ENCODE measurements around the gene ACSF2. TPM values are rescaled to one million over a fixed set of nuclear protein-coding genes. Genes with fewer than 3 reads are reported as not detected.

Gene ACSF2
- total and polyA plus RNA-seq, 2 donors (not counting 3 experiments of a cell fraction or from before 2014, with no cell fraction given), result 33.2 to 37.2 TPM

GRCh38 chr17:50501054-50501453 lies 75.0 kb downstream of the ACSF2 start:
- H3K27ac ChIP-seq (ENCODE audit: insufficient read depth, low read depth, low read length), result no peak overlapping the region
- no peaks in the 10 kb centered on the region for H3K36me3 ChIP-seq (ENCODE audit: control insufficient read depth in 2 of 2, extremely low read depth in 1 of 2, insufficient read depth in 2 of 2, low read length in 2 of 2)
- no peak overlapping the region for H2AFZ ChIP-seq (ENCODE audit: low read depth, low read length)
- dilution Hi-C loops (cut with MboI; ENCODE audit: extremely low pct_ligation_motif_present, low sequenced_read_pairs) (no loop called here), intact Hi-C loops (cut with micrococcal nuclease) (loop anchor here (1.0 kb wide), 1 partner anchor 19 kb away; no protein-coding TSS in a partner anchor)
- ChIA-PET POLR2A (no interaction called here), CTCF (interaction anchor here (0.6 to 3.4 kb wide), 15 partner anchors 9 to 323 kb away, joined by 3 to 28 read pairs (median 5); no protein-coding TSS in a partner anchor)
- no peaks in the 10 kb centered on the region for H3K79me2 ChIP-seq (ENCODE audit: control insufficient read depth, insufficient read depth, low read length)
- peak; percentile 42 for DNase-seq (ENCODE audit: low read depth, low spot score)
- no peak overlapping the region for H3K9ac ChIP-seq (replicated peaks; ENCODE audit: extremely low read depth, insufficient read depth, low read length)
- H4K20me1 ChIP-seq (replicated peaks; ENCODE audit: control insufficient read depth, extremely low read depth, insufficient read depth, low read length), result no peaks in the 10 kb centered on the region
- H3K4me3 ChIP-seq (replicated peaks in 1 of 3; ENCODE audit: insufficient read depth in 1 of 3, low read depth in 1 of 3, low read length in 3 of 3), result no peak overlapping the region
- BruUV-seq (replicated peaks), result no TSS peak
- no peaks in the 10 kb centered on the region for H3K9me1 ChIP-seq (replicated peaks; ENCODE audit: control insufficient read depth, extremely low read depth, insufficient read depth, low read length)
- H3K27me3 ChIP-seq (ENCODE audit: control insufficient read depth in 2 of 2, insufficient read depth in 2 of 2, low read length in 2 of 2), result peaks cover 3 to 6% of the 10 kb centered on the region in 2 experiments
- H3K4me1 ChIP-seq (ENCODE audit: control insufficient read depth, extremely low read depth, insufficient read depth, low read length), result no peaks in the 10 kb centered on the region
- H3K9me3 ChIP-seq (replicated peaks; ENCODE audit: control insufficient read depth, insufficient read depth, low read length), result no peaks in the 10 kb centered on the region
- FAIRE-seq, result peak; percentile 76
- no peak for TF ChIP-seq MAX (IDR thresholded peaks at IDR 0.05; ENCODE audit: insufficient read depth, insufficient read length)
- TF ChIP-seq CTCF (IDR thresholded peaks at IDR 0.05; ENCODE audit: extremely low read depth in 1 of 2, insufficient read depth in 1 of 2, low read depth in 1 of 2, low read length in 2 of 2), result peak; percentile 28 to 29
- no peak overlapping the region for H3K4me2 ChIP-seq (ENCODE audit: insufficient read depth, low read length)

GRCh38 chr17:50502301-50502990 lies 76.4 kb downstream of the ACSF2 start:
- BruUV-seq (replicated peaks), result no TSS peak
- ChIA-PET CTCF (interaction anchor here (1.2 to 3.4 kb wide), 10 partner anchors 9 to 325 kb away, joined by 3 to 28 read pairs (median 5); no protein-coding TSS in a partner anchor), POLR2A (interaction anchor here (0.6 kb wide), 1 partner anchor 16 kb away, joined by 6 read pairs; no protein-coding TSS in a partner anchor)
- Histone ChIP-seq H3K27me3 (ENCODE audit: control insufficient read depth in 2 of 2, insufficient read depth in 2 of 2, low read length in 2 of 2) (peaks cover 5 to 7% of the 10 kb centered on the region in 2 experiments), H3K79me2 (ENCODE audit: control insufficient read depth, insufficient read depth, low read length) (no peaks in the 10 kb centered on the region), H3K27ac (ENCODE audit: insufficient read depth, low read depth, low read length) (no peak overlapping the region), H2AFZ (ENCODE audit: low read depth, low read length) (no peak overlapping the region), H3K4me2 (ENCODE audit: insufficient read depth, low read length) (no peak overlapping the region), H3K9ac (replicated peaks; ENCODE audit: extremely low read depth, insufficient read depth, low read length) (no peak overlapping the region), H4K20me1 (replicated peaks; ENCODE audit: control insufficient read depth, extremely low read depth, insufficient read depth, low read length) (no peaks in the 10 kb centered on the region), H3K9me1 (replicated peaks; ENCODE audit: control insufficient read depth, extremely low read depth, insufficient read depth, low read length) (no peaks in the 10 kb centered on the region), H3K9me3 (replicated peaks; ENCODE audit: control insufficient read depth, insufficient read depth, low read length) (no peaks in the 10 kb centered on the region), H3K4me1 (ENCODE audit: control insufficient read depth, extremely low read depth, insufficient read depth, low read length) (no peaks in the 10 kb centered on the region), H3K36me3 (ENCODE audit: control insufficient read depth in 2 of 2, extremely low read depth in 1 of 2, insufficient read depth in 2 of 2, low read length in 2 of 2) (no peaks in the 10 kb centered on the region), H3K4me3 (replicated peaks in 1 of 3; ENCODE audit: insufficient read depth in 1 of 3, low read depth in 1 of 3, low read length in 3 of 3) (no peak overlapping the region)
- TF ChIP-seq GATA2 (IDR thresholded peaks at IDR 0.05; ENCODE audit: insufficient read depth, insufficient read length, low read depth, low read length) (no peak), POLR2AphosphoS5 (IDR thresholded peaks at IDR 0.05; ENCODE audit: insufficient read depth, low read depth, low read length) (no peak), MYC (IDR thresholded peaks at IDR 0.05; ENCODE audit: low read depth, low read length) (no peak)
- FAIRE-seq, result no peak
- no peak for DNase-seq (ENCODE audit: low read depth, low spot score)
- dilution Hi-C loops (cut with MboI; ENCODE audit: extremely low pct_ligation_motif_present, low sequenced_read_pairs), result no loop called here
- intact Hi-C loops (cut with micrococcal nuclease), result no loop called here

Data from endothelial cell of umbilical vein (primary cell).